Endothelial cell of umbilical vein (primary cell): ENCODE results near the gene MOGAT3. TPM values are rescaled to one million over a fixed set of nuclear protein-coding genes. Genes with fewer than 3 reads are reported as not detected.
A peak's percentile ranks its signal among the peaks of the same experiment; 100 is the strongest.

Experiments used
- BruUV-seq: library from RNA; stranded (reverse); fragments of 400-500 nt; replicated peaks from 2 replicates; lab custom pipeline; 2021; lab: Mats Ljungman, UMichigan
- CTCF ChIA-PET: fragments of 300-600, 350-600 bp; sonication (Branson Sonifier 250); formaldehyde crosslinking; loops from one replicate; lab custom pipeline; 2021; ENCODE audit warnings: antibody characterized with exemption, inconsistent platforms; lab: Charles Lee
- POLR2A ChIA-PET: fragments of 300-600, 350-600 bp; sonication (Branson Sonifier 250); formaldehyde crosslinking; loops from one replicate; lab custom pipeline; 2021; ENCODE audit warnings: antibody characterized with exemption, inconsistent platforms; lab: Charles Lee
- DNase-seq: peaks from one replicate; pipeline ENCODE4 v3.0.0-alpha.2; 2011; ENCODE audit warnings: low read depth, low spot score
- FAIRE-seq: peaks from 2 replicates; lab custom pipeline; 2011; peaks lifted over from hg19 to GRCh38; lab: Jason Lieb, UNC
- H2AFZ ChIP-seq: 2 replicates; pipeline ENCODE4 v1.6.0; 2012; ENCODE audit warnings: low read depth, low read length, control low read depth, inconsistent platforms
- H3K27ac ChIP-seq: 2 replicates; pipeline ENCODE4 v1.5.1; 2011; ENCODE audit warnings: low read depth, mild to moderate bottlenecking, control low read depth, low read length, moderate library complexity; ENCODE audit not compliant: insufficient read depth
- H3K27me3 ChIP-seq, 2 experiments: 2 replicates each; pipeline versions ENCODE4 v1.6.0 to v1.6.1; 2011; ENCODE audit warnings: low read length in 2 of 2, mixed read lengths in 1 of 2; ENCODE audit not compliant: control insufficient read depth in 2 of 2, insufficient read depth in 2 of 2
- H3K36me3 ChIP-seq, 2 experiments: 2 replicates in 1 of 2; 3 replicates in 1 of 2; pipeline ENCODE4 v1.5.1; 2011; ENCODE audit warnings: low read length in 2 of 2, mild to moderate bottlenecking in 1 of 2, moderate library complexity in 1 of 2; ENCODE audit not compliant: control insufficient read depth in 2 of 2, insufficient read depth in 2 of 2; ENCODE audit errors: extremely low read depth in 1 of 2
- H3K4me1 ChIP-seq: 3 replicates; pipeline ENCODE4 v1.5.1; 2011; ENCODE audit warnings: mild to moderate bottlenecking, low read length; ENCODE audit not compliant: control insufficient read depth, insufficient read depth; ENCODE audit errors: extremely low read depth
- H3K4me2 ChIP-seq: 2 replicates; pipeline ENCODE4 v1.6.1; 2011; ENCODE audit warnings: low read length, control low read depth, mixed read lengths; ENCODE audit not compliant: insufficient read depth
- H3K4me3 ChIP-seq, 3 experiments: fragments of 200-600 bp in 1 of 3; sonication (generic), shearing (Covaris generic) in 1 of 3; replicated peaks in 1 of 3; 2 replicates each; pipeline ENCODE4 v1.5.1; 2011 to 2016; ENCODE audit warnings: control low read depth in 3 of 3, low read length in 3 of 3, mild to moderate bottlenecking in 2 of 3, inconsistent platforms in 1 of 3, low read depth in 1 of 3, moderate library complexity in 1 of 3; ENCODE audit not compliant: insufficient read depth in 1 of 3
- H3K79me2 ChIP-seq: 2 replicates; pipeline ENCODE4 v1.6.0; 2012; ENCODE audit warnings: low read length, inconsistent platforms; ENCODE audit not compliant: control insufficient read depth, insufficient read depth
- H3K9ac ChIP-seq: replicated peaks from 2 replicates; pipeline ENCODE3; 2011; ENCODE audit warnings: low read length, control low read depth; ENCODE audit not compliant: insufficient read depth; ENCODE audit errors: extremely low read depth
- H3K9me1 ChIP-seq: replicated peaks from 3 replicates; pipeline ENCODE4 v1.6.0; 2011; ENCODE audit warnings: mild to moderate bottlenecking, low read length; ENCODE audit not compliant: control insufficient read depth, insufficient read depth; ENCODE audit errors: extremely low read depth
- H3K9me3 ChIP-seq: replicated peaks from 2 replicates; pipeline ENCODE4 v1.5.1; 2012; ENCODE audit warnings: low read length, inconsistent platforms; ENCODE audit not compliant: control insufficient read depth, insufficient read depth
- H4K20me1 ChIP-seq: replicated peaks from 2 replicates; pipeline ENCODE3; 2011; ENCODE audit warnings: mild to moderate bottlenecking, low read length; ENCODE audit not compliant: control insufficient read depth, insufficient read depth; ENCODE audit errors: extremely low read depth
- CTCF ChIP-seq, 2 donors: IDR thresholded peaks; 1 replicate in 1 of 2; 2 replicates in 1 of 2; pipeline ENCODE4 v1.5.1; 2011; ENCODE audit warnings: low read length in 2 of 2, mild to moderate bottlenecking in 2 of 2, moderate library complexity in 2 of 2, control low read depth in 1 of 2, inconsistent platforms in 1 of 2, low read depth in 1 of 2; ENCODE audit not compliant: insufficient read depth in 1 of 2; ENCODE audit errors: extremely low read depth in 1 of 2
- EZH2 ChIP-seq: IDR thresholded peaks from 2 replicates; pipeline ENCODE4 v1.6.1; 2012; ENCODE audit warnings: borderline replicate concordance, low read depth, mild to moderate bottlenecking, moderate library complexity, low read length, inconsistent platforms; ENCODE audit not compliant: severe bottlenecking
- MAX ChIP-seq: IDR thresholded peaks from 2 replicates; pipeline ENCODE4 v1.6.1; 2011; ENCODE audit not compliant: insufficient read depth, insufficient read length
- MYC ChIP-seq: IDR thresholded peaks from one replicate; pipeline ENCODE4 v1.6.1; 2011; ENCODE audit warnings: mild to moderate bottlenecking, low read depth, low read length
- POLR2A ChIP-seq: IDR thresholded peaks from 2 replicates; pipeline ENCODE4 v1.6.1; 2012; ENCODE audit warnings: low read depth, mild to moderate bottlenecking, control low read depth, low read length
- POLR2AphosphoS5 ChIP-seq: IDR thresholded peaks from 2 replicates; pipeline ENCODE4 v1.6.1; 2012; ENCODE audit warnings: low read depth, mild to moderate bottlenecking, control low read depth, low read length, moderate library complexity; ENCODE audit not compliant: insufficient read depth
- dilution Hi-C: fragments of 300-500 bp; cut with MboI; formaldehyde crosslinking; loops from one replicate; pipeline ENCODE4 v1.15.0; 2019; ENCODE audit warnings: low sequenced_read_pairs; ENCODE audit not compliant: extremely low pct_ligation_motif_present
- intact Hi-C: fragments of 100-400 bp; cut with micrococcal nuclease; formaldehyde crosslinking; loops from one replicate; pipeline ENCODE4 v1.10.0; 2022
- polyA plus RNA-seq, 4 experiments: library from polyadenylated mRNA; depleted of rRNA in 3 of 4; stranded (reverse) in 3 of 4; unstranded in 1 of 4; fragments of >200 nt; gene quantifications; 2 replicates each; pipeline versions ENCODE4 v1.2.1 to v1.2.3, GENCODE V29; 2011 to 2012; ENCODE audit warnings: missing spikeins in 1 of 4
- total RNA-seq: library from RNA; stranded (reverse); gene quantifications from 2 replicates; pipeline ENCODE4 v1.2.3, GENCODE V29; 2021

MOGAT3 gene
- total and polyA plus RNA-seq, 2 donors (not counting 3 experiments of a cell fraction or from before 2014, with no cell fraction given), result not detected

GRCh38 chr7:101172854-101173751, 27.7 kb downstream of the MOGAT3 start:
- H3K4me3 ChIP-seq, result no peak overlapping the region
- no peak overlapping the region for H3K9ac ChIP-seq
- peaks cover 83 to 85% of the 10 kb centered on the region in 2 experiments for H3K27me3 ChIP-seq
- ChIA-PET CTCF (interaction anchor here (0.5 to 6.3 kb wide), 5 partner anchors 9 to 109 kb away, joined by 3 to 39 read pairs (median 10); no protein-coding TSS in a partner anchor), POLR2A (no interaction called here)
- no peaks in the 10 kb centered on the region for H3K79me2 ChIP-seq
- H4K20me1 ChIP-seq, result no peaks in the 10 kb centered on the region
- DNase-seq, result peak; percentile 27
- H3K4me2 ChIP-seq, result no peak overlapping the region
- dilution Hi-C loops, result no loop called here
- TF ChIP-seq MYC, result no peak
- no peak for TF ChIP-seq MAX
- TF ChIP-seq POLR2AphosphoS5, result no peak
- TF ChIP-seq CTCF (IDR thresholded peaks at IDR 0.05; ENCODE audit: extremely low read depth in 1 of 2, insufficient read depth in 1 of 2, low read depth in 1 of 2, low read length in 2 of 2), result no peak
- no peak for TF ChIP-seq POLR2A
- peak; percentile 25 for TF ChIP-seq EZH2
- no peaks in the 10 kb centered on the region for H3K9me3 ChIP-seq
- intact Hi-C loops, result loop anchor here (10.0 kb wide), 1 partner anchor 562 kb away; no protein-coding TSS in a partner anchor
- no peaks in the 10 kb centered on the region for H3K4me1 ChIP-seq
- H3K36me3 ChIP-seq, result no peaks in the 10 kb centered on the region
- no TSS peak for BruUV-seq
- no peaks in the 10 kb centered on the region for H3K9me1 ChIP-seq
- H3K27ac ChIP-seq, result no peak overlapping the region
- no peak overlapping the region for H2AFZ ChIP-seq
- no peak for FAIRE-seq
